ENCODE data around the gene LRRK1. TPM values are rescaled to one million over a fixed set of nuclear protein-coding genes. Genes with fewer than 3 reads are reported as not detected.

The LRRK1 gene
- total and polyA plus RNA-seq, 12 donors = 1.5 to 8.1 (median 2.0) TPM

DNA sequence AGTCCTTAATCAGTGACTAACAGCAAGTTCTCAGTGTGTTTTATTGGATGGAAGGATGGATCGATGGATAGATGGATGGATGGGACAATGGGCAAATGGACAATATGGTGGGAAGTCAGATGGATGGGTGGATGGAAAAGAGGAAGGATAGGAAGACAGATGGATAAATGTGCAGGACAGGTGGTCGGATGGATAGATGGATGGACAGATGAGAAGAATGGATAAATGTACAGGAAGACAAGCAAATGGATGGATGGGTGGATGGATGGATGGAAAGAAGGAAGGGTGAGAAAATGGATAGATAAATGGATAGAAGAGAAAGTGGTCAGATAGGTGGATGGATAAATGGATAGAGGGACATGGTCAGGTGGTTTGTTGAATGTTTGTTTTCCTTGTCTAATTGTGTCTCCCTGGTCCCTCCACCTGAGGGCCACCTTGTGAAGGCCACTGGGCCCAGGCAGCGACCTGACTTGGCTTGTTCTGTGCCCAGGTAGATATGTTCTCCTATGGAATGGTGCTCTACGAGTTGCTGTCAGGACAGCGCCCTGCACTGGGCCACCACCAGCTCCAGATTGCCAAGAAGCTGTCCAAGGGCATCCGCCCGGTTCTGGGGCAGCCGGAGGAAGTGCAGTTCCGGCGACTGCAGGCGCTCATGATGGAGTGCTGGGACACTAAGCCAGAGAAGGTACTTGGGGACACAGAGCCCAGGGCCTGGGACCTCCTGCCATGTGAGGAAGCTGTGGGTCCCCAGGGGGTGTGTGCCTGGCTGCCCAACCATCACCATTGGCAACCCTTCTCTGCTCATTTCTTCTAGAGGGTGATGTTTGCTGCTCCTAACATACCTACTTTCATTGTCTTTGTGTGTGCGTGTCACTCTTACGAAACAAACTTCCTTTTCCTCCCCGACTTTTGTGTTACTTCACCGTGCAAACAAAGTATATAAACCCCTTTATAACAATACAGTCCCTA, 137.5 kb downstream of the LRRK1 start:
- Histone ChIP-seq H3K4me1 (no peaks in the 10 kb centered on the region), H3K36me3 (peaks cover 0 to 99% (median 6%) of the 10 kb centered on the region in 9 donors), H3K9me3 (peaks cover 0 to 12% (median 0%) of the 10 kb centered on the region in 11 donors), H3K27me3 (no peaks in the 10 kb centered on the region), H3K4me3 (no peak overlapping the region), H3K27ac (no peak overlapping the region)
- ATAC-seq = no peak
- 90 to 91% methylated on average over 15 of the region's 15 CpGs for WGBS, 2 donors
- no peak for DNase-seq
- TF ChIP-seq, protein P1, sequence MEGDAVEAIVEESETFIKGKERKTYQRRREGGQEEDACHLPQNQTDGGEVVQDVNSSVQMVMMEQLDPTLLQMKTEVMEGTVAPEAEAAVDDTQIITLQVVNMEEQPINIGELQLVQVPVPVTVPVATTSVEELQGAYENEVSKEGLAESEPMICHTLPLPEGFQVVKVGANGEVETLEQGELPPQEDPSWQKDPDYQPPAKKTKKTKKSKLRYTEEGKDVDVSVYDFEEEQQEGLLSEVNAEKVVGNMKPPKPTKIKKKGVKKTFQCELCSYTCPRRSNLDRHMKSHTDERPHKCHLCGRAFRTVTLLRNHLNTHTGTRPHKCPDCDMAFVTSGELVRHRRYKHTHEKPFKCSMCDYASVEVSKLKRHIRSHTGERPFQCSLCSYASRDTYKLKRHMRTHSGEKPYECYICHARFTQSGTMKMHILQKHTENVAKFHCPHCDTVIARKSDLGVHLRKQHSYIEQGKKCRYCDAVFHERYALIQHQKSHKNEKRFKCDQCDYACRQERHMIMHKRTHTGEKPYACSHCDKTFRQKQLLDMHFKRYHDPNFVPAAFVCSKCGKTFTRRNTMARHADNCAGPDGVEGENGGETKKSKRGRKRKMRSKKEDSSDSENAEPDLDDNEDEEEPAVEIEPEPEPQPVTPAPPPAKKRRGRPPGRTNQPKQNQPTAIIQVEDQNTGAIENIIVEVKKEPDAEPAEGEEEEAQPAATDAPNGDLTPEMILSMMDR (IDR thresholded peaks at IDR 0.05) = no peak
- intact Hi-C loops (cut with DNase I) = no loop called here

DNA sequence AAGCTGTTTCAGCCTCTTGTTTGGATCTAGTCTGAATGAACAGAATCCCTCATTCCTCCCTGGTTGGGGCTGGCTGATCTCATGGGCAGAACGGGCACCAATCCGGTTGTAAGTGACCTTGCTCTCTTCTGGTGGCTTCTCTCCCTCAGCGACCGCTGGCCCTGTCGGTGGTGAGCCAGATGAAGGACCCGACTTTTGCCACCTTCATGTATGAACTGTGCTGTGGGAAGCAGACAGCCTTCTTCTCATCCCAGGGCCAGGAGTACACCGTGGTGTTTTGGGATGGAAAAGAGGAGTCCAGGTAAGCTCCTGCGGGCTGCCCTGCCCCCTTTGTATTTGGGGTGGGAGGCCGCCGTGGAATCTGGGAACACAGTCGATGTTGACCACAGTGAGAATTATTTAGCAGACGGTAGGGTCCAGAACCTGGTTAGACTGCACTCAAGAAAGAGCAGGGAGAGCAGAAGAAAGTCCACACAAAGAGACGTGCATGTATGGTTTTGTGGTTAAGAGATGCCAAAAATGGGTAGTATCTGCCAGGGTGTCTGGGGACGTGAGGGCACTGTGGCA, 138.8 kb downstream of the LRRK1 start:
- intact Hi-C loops (cut with DNase I) = no loop called here
- Histone ChIP-seq H3K4me1 (no peaks in the 10 kb centered on the region), H3K27me3 (no peaks in the 10 kb centered on the region), H3K9me3 (peaks cover 0 to 12% (median 0%) of the 10 kb centered on the region in 11 donors), H3K36me3 (peaks cover 0 to 99% (median 6%) of the 10 kb centered on the region in 9 donors), H3K27ac (no peak overlapping the region), H3K4me3 (no peak overlapping the region)
- ATAC-seq = no peak
- TF ChIP-seq, protein P1 (IDR thresholded peaks at IDR 0.05) = no peak
- DNase-seq = no peak
- 88 to 94% methylated on average over 14 of the region's 14 CpGs for WGBS, 2 donors

DNA sequence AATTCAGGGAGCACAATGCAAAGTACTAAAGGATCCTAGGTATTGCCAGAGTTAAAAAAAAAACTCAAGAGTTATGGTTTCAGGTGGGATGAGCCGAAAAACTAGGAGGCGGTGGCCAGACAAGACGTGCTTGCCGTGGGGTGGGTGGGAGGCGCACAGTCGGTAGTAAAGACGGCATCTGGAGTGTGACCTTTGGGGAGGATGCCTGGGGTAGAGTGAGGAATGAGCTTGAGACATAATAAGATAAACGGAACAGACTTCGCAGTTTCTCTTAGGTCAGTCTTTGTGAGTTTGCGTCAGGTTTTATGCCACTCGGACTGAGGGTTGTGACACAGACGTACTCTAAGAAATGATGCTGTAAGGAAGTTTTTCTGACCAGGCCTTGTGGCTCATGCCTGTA, 139.6 kb downstream of the LRRK1 start:
- DNase-seq = no peak
- no peaks in the 10 kb centered on the region for H3K27me3 ChIP-seq
- intact Hi-C loops (cut with DNase I) = no loop called here
- TF ChIP-seq, protein P1 (IDR thresholded peaks at IDR 0.05) = no peak
- no peak overlapping the region for H3K4me3 ChIP-seq
- peaks cover 0 to 2% (median 0%) of the 10 kb centered on the region in 9 donors for H3K4me1 ChIP-seq
- no peak overlapping the region for H3K27ac ChIP-seq
- peaks cover 0 to 12% (median 0%) of the 10 kb centered on the region in 11 donors for H3K9me3 ChIP-seq
- WGBS, 2 donors = 95 to 97% methylated on average over 12 of the region's 12 CpGs
- ATAC-seq = no peak
- H3K36me3 ChIP-seq = peaks cover 0 to 99% (median 6%) of the 10 kb centered on the region in 9 donors

Data from heart right ventricle (tissue), 16 donors.